CD14-positive monocyte (primary cell): ENCODE results near the gene ACY1. TPM values are rescaled to one million over a fixed set of nuclear protein-coding genes. Genes with fewer than 3 reads are reported as not detected.

Experiments used
- DNase-seq, 3 donors: peaks; one replicate each; pipeline ENCODE4 v3.0.0-alpha.2; 2011 to 2022
- H2AFZ ChIP-seq: 2 replicates; pipeline ENCODE4 v1.6.0; 2012; ENCODE audit warnings: mild to moderate bottlenecking, low read depth, low read length, inconsistent platforms; ENCODE audit not compliant: insufficient read depth, poor library complexity, severe bottlenecking
- H3K27ac ChIP-seq, 2 donors: 1 replicate in 1 of 2; 2 replicates in 1 of 2; pipeline ENCODE4 v1.5.1; 2012 to 2013; ENCODE audit warnings: low read length in 2 of 2, control low read depth in 1 of 2, inconsistent platforms in 1 of 2, low read depth in 1 of 2, mild to moderate bottlenecking in 1 of 2
- H3K27me3 ChIP-seq, 2 donors: one replicate each; pipeline versions ENCODE4 v1.6.0 to v1.6.1; 2011 to 2013; ENCODE audit warnings: low read length in 2 of 2; ENCODE audit not compliant: control insufficient read depth in 2 of 2, insufficient read depth in 2 of 2
- H3K36me3 ChIP-seq, 2 donors: replicated peaks in 1 of 2; 1 replicate in 1 of 2; 2 replicates in 1 of 2; pipeline versions ENCODE4 v1.5.1 to v1.6.1; 2012 to 2013; ENCODE audit warnings: low read length in 2 of 2, control low read depth in 1 of 2, inconsistent platforms in 1 of 2, mild to moderate bottlenecking in 1 of 2; ENCODE audit not compliant: insufficient read depth in 2 of 2, control insufficient read depth in 1 of 2
- H3K4me1 ChIP-seq, 2 donors: 1 replicate in 1 of 2; 2 replicates in 1 of 2; pipeline versions ENCODE4 v1.5.1 to v1.6.1; 2012 to 2013; ENCODE audit warnings: low read length in 2 of 2, control low read depth in 1 of 2, inconsistent platforms in 1 of 2, mild to moderate bottlenecking in 1 of 2, moderate library complexity in 1 of 2; ENCODE audit not compliant: insufficient read depth in 2 of 2, control insufficient read depth in 1 of 2
- H3K4me2 ChIP-seq: replicated peaks from 2 replicates; pipeline ENCODE3; 2012; ENCODE audit warnings: low read length, moderate library complexity, mild to moderate bottlenecking; ENCODE audit not compliant: poor library complexity, severe bottlenecking; ENCODE audit errors: extremely low read depth
- H3K4me3 ChIP-seq, 3 experiments: fragments of 200-600 bp in 1 of 3; sonication (generic) in 1 of 3; replicated peaks in 1 of 3; 1 replicate in 2 of 3; 2 replicates in 1 of 3; pipeline ENCODE4 v1.5.1; 2011 to 2013; ENCODE audit warnings: low read length in 3 of 3, mild to moderate bottlenecking in 3 of 3, control low read depth in 2 of 3, low read depth in 2 of 3, inconsistent platforms in 1 of 3, moderate library complexity in 1 of 3
- H3K79me2 ChIP-seq: 2 replicates; pipeline ENCODE4 v1.6.0; 2012; ENCODE audit warnings: mild to moderate bottlenecking, control low read depth, inconsistent platforms, low read length, moderate library complexity; ENCODE audit not compliant: insufficient read depth
- H3K9ac ChIP-seq: 2 replicates; pipeline ENCODE4 v1.6.0; 2017; ENCODE audit warnings: low read length, mild to moderate bottlenecking; ENCODE audit not compliant: insufficient read depth, poor library complexity, severe bottlenecking
- H3K9me3 ChIP-seq, 2 donors: replicated peaks in 1 of 2; 1 replicate in 1 of 2; 2 replicates in 1 of 2; pipeline versions ENCODE4 v1.5.1 to v1.6.1; 2012 to 2013; ENCODE audit warnings: low read length in 2 of 2, control low read depth in 1 of 2; ENCODE audit not compliant: control insufficient read depth in 1 of 2, insufficient read depth in 1 of 2
- H4K20me1 ChIP-seq: 2 replicates; pipeline ENCODE4 v1.6.0; 2012; ENCODE audit warnings: mild to moderate bottlenecking, low read length, control low read depth, moderate library complexity; ENCODE audit not compliant: insufficient read depth
- H3K27ac Mint-ChIP-seq, 7 donors: one replicate each; pipeline ENCODE4 v1.8.0; 2020; ENCODE audit warnings: mild to moderate bottlenecking in 7 of 7, mixed read lengths in 7 of 7, moderate library complexity in 6 of 7, inconsistent platforms in 2 of 7
- H3K27me3 Mint-ChIP-seq, 3 donors: one replicate each; pipeline ENCODE4 v1.8.0; 2021 to 2022; ENCODE audit warnings: low read depth in 3 of 3, mild to moderate bottlenecking in 3 of 3, mixed read lengths in 3 of 3, moderate library complexity in 3 of 3, inconsistent platforms in 1 of 3
- H3K36me3 Mint-ChIP-seq, 2 donors: one replicate each; pipeline ENCODE4 v1.8.0; 2020; ENCODE audit warnings: mixed read lengths in 2 of 2, inconsistent platforms in 1 of 2, mild to moderate bottlenecking in 1 of 2
- H3K4me1 Mint-ChIP-seq: one replicate; pipeline ENCODE4 v1.8.0; 2020; ENCODE audit warnings: mild to moderate bottlenecking, mixed read lengths
- H3K4me3 Mint-ChIP-seq, 2 donors: one replicate each; pipeline ENCODE4 v1.8.0; 2020; ENCODE audit warnings: mild to moderate bottlenecking in 2 of 2, mixed read lengths in 2 of 2, moderate library complexity in 1 of 2
- H3K9me3 Mint-ChIP-seq, 7 donors: one replicate each; pipeline ENCODE4 v1.8.0; 2020 to 2022; ENCODE audit warnings: mixed read lengths in 7 of 7, mild to moderate bottlenecking in 6 of 7, moderate library complexity in 6 of 7, inconsistent platforms in 2 of 7
- CTCF ChIP-seq: fragments of 200-600 bp; IDR thresholded peaks from one replicate; pipeline ENCODE4 v1.8.0; 2022; ENCODE audit warnings: antibody characterized with exemption, mild to moderate bottlenecking
- WGBS: methylation state at CpG from one replicate; pipeline ENCODE4 v1.1.5; 2013; ENCODE audit warnings: missing lambda C conversion rate; ENCODE audit not compliant: insufficient coverage; 5-methylcytosine and 5-hydroxymethylcytosine counted together
- intact Hi-C, 2 donors: fragments of 100-400 bp; cut with micrococcal nuclease; formaldehyde crosslinking; loops; one replicate each; pipeline versions ENCODE4 v1.15.0 to v1.15.1; 2023
- polyA plus RNA-seq, 3 donors: library from polyadenylated mRNA; depleted of rRNA in 1 of 3; unstranded in 2 of 3; stranded (reverse) in 1 of 3; fragments of 300-500 nt in 2 of 3; fragments of >200 nt in 1 of 3; fragmentation: Illumina TruSeq in 2 of 3; gene quantifications; 1 replicate in 2 of 3; 2 replicates in 1 of 3; pipeline ENCODE4 v1.2.3, GENCODE V29; 2012 to 2021

The ACY1 gene
- polyA plus RNA-seq, 3 donors = 13.3 to 18.0 (median 14.5) TPM

GRCh38 chr3:51968883-51969678 is 14.3 kb upstream of the ACY1 start:
- Histone ChIP-seq H4K20me1 (peaks cover 4% of the 10 kb centered on the region), H3K36me3 (no peaks in the 10 kb centered on the region), H3K9ac (no peak overlapping the region), H3K27ac (no peak overlapping the region), H2AFZ (no peak overlapping the region), H3K79me2 (no peaks in the 10 kb centered on the region), H3K4me3 (no peak overlapping the region), H3K9me3 (no peaks in the 10 kb centered on the region), H3K27me3 (peaks cover 10 to 38% of the 10 kb centered on the region in 2 donors), H3K4me2 (no peak overlapping the region), H3K4me1 (peaks cover 19 to 24% of the 10 kb centered on the region in 2 donors)
- intact Hi-C loops = no loop called here
- Mint-ChIP-seq H3K27ac (no peak overlapping the region), H3K9me3 (peaks cover 0 to 17% (median 0%) of the 10 kb centered on the region in 7 donors), H3K4me1 (peaks cover 20% of the 10 kb centered on the region), H3K36me3 (peaks cover 10 to 12% of the 10 kb centered on the region in 2 donors), H3K27me3 (peaks cover 35 to 47% (median 40%) of the 10 kb centered on the region in 3 donors), H3K4me3 (peak overlapping the region in 1 of 2 donors; percentile 85)
- no peak for TF ChIP-seq CTCF
- 100% methylated on average over 4 of the region's 6 CpGs for WGBS
- no peak for DNase-seq

GRCh38 chr3:51969841-51970240 is 13.5 kb upstream of the ACY1 start:
- H3K79me2 ChIP-seq = no peaks in the 10 kb centered on the region
- H3K27ac Mint-ChIP-seq = no peak overlapping the region
- 98% methylated on average over 4 of the region's 4 CpGs for WGBS

More at GRCh38 chr3:51969841-51970240, 13.5 kb upstream of the ACY1 start:
- peaks cover 10 to 11% of the 10 kb centered on the region in 2 donors for H3K36me3 Mint-ChIP-seq
- no peak overlapping the region for H2AFZ ChIP-seq
- TF ChIP-seq CTCF = no peak
- no peaks in the 10 kb centered on the region for H3K36me3 ChIP-seq
- H3K4me1 Mint-ChIP-seq = peaks cover 27% of the 10 kb centered on the region
- H3K27ac ChIP-seq = no peak overlapping the region
- intact Hi-C loops = no loop called here
- DNase-seq = no peak
- no peak overlapping the region for H3K4me3 ChIP-seq
- no peaks in the 10 kb centered on the region for H3K9me3 ChIP-seq
- H3K27me3 Mint-ChIP-seq = peaks cover 33 to 41% (median 37%) of the 10 kb centered on the region in 3 donors
- peaks cover 10 to 32% of the 10 kb centered on the region in 2 donors for H3K27me3 ChIP-seq
- H3K9ac ChIP-seq = no peak overlapping the region
- H3K4me2 ChIP-seq = no peak overlapping the region
- H3K4me3 Mint-ChIP-seq = no peak overlapping the region
- peaks cover 4% of the 10 kb centered on the region for H4K20me1 ChIP-seq
- peaks cover 0 to 17% (median 0%) of the 10 kb centered on the region in 7 donors for H3K9me3 Mint-ChIP-seq
- peaks cover 26 to 32% of the 10 kb centered on the region in 2 donors for H3K4me1 ChIP-seq
